ENCODE measurements around the gene ZDHHC14.

- TF ChIP-seq, protein P1, sequence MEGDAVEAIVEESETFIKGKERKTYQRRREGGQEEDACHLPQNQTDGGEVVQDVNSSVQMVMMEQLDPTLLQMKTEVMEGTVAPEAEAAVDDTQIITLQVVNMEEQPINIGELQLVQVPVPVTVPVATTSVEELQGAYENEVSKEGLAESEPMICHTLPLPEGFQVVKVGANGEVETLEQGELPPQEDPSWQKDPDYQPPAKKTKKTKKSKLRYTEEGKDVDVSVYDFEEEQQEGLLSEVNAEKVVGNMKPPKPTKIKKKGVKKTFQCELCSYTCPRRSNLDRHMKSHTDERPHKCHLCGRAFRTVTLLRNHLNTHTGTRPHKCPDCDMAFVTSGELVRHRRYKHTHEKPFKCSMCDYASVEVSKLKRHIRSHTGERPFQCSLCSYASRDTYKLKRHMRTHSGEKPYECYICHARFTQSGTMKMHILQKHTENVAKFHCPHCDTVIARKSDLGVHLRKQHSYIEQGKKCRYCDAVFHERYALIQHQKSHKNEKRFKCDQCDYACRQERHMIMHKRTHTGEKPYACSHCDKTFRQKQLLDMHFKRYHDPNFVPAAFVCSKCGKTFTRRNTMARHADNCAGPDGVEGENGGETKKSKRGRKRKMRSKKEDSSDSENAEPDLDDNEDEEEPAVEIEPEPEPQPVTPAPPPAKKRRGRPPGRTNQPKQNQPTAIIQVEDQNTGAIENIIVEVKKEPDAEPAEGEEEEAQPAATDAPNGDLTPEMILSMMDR (IDR thresholded peaks at IDR 0.05) = no peak
- TF ChIP-seq POLR2A (IDR thresholded peaks at IDR 0.05) = no peak
Measured at GRCh38 chr6:157648561-157648960, 267.6 kb downstream of the ZDHHC14 start.

Measured in thyroid gland (tissue), 4 donors.